K562 (cell line): ENCODE results near the gene LSS.

Experiments used
- EZH2 ChIP-seq: IDR thresholded peaks from 2 replicates; pipeline ENCODE4 v1.6.1; 2012; ENCODE audit warnings: low read depth, mild to moderate bottlenecking, inconsistent platforms, low read length, borderline replicate concordance
- FOXK2 ChIP-seq, 2 experiments: fragments of 450-650 bp; IDR thresholded peaks in 1 of 2; conservative IDR thresholded peaks in 1 of 2; 2 replicates each; pipeline ENCODE4 v1.6.1; 2016; ENCODE audit warnings: low read depth in 2 of 2, mild to moderate bottlenecking in 1 of 2
- MYC ChIP-seq, 2 experiments: fragments of 250-450 bp in 1 of 2; sonication (Bioruptor Pico) in 1 of 2; IDR thresholded peaks; 2 replicates each; pipeline versions ENCODE4 v1.5.1 to v1.6.1; 2012 to 2021; ENCODE audit warnings: low read depth in 2 of 2, borderline replicate concordance in 1 of 2, improper control_type of control experiment in 1 of 2, low read length in 1 of 2, mild to moderate bottlenecking in 1 of 2, moderate library complexity in 1 of 2
- RNF2 ChIP-seq: sonication (generic); IDR thresholded peaks from 2 replicates; pipeline ENCODE4 v1.6.1; 2016
- ZNF436 ChIP-seq: fragments of 250-450, 450-650 bp; sonication (Bioruptor Pico); formaldehyde crosslinking; IDR thresholded peaks from 2 replicates; pipeline ENCODE4 v1.7.0; 2020; ENCODE audit warnings: mild to moderate bottlenecking
- TF ChIP-seq, protein P1 (sequence below): sonication (generic); formaldehyde crosslinking; IDR thresholded peaks from 2 replicates; pipeline ENCODE4 v1.8.1; 2023; ENCODE audit warnings: mild to moderate bottlenecking, missing genetic modification reagents, moderate library complexity

DNA sequence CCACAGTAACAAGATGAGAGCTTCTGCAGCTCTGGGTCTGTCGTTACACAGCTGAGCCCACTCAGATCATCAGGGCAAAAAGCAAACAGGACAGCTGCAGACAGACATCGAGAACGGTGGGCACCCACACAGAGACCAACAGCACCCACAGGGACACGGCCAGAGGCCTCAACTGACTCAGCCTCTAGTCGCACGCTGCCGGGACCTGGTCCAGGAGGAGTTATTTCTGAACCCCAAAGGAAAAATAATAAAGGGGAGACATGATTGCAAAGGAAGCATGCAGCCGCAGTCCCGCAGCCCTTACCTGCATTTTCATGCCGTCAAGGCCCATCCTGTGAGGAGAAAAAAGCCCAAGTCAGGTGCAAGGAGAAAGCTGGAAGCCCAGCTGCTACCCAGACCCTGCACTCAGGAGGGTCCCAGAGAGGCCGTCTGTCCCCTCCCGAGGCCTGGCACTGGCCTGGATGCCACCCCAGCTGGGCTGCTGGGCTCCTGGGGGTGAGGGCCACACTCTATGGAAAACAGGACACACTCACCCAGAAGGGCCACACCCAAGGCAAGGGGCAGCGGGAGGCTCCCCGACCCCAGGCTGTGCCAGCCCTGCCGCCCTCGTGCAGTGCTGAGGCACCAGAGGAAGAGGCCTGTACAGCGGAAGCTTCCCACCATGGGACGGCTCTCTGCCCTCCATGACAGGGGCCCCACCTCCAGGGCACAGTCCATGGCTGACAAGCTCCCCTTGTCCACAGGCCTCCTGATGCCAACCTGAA lies 15.7 kb downstream of the LSS start:
- TF ChIP-seq RNF2 (no peak), EZH2 (no peak), MYC (IDR thresholded peaks at IDR 0.05; ENCODE audit: low read depth, low read length) (no peak), MYC (CRISPR knock-in tag; IDR thresholded peaks at IDR 0.05; ENCODE audit: borderline replicate concordance, low read depth) (no peak), ZNF436 (CRISPR knock-in tag) (no peak), FOXK2 (conservative IDR thresholded peaks at IDR 0.05 in 1 of 2, IDR thresholded peaks at IDR 0.05 in 1 of 2; ENCODE audit: low read depth in 2 of 2) (no peak)
- TF ChIP-seq, protein P1, sequence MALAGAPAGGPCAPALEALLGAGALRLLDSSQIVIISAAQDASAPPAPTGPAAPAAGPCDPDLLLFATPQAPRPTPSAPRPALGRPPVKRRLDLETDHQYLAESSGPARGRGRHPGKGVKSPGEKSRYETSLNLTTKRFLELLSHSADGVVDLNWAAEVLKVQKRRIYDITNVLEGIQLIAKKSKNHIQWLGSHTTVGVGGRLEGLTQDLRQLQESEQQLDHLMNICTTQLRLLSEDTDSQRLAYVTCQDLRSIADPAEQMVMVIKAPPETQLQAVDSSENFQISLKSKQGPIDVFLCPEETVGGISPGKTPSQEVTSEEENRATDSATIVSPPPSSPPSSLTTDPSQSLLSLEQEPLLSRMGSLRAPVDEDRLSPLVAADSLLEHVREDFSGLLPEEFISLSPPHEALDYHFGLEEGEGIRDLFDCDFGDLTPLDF (CRISPR knock-in tag) = no peak
